ENCODE results near the gene USP13.

Gene USP13, protein sequence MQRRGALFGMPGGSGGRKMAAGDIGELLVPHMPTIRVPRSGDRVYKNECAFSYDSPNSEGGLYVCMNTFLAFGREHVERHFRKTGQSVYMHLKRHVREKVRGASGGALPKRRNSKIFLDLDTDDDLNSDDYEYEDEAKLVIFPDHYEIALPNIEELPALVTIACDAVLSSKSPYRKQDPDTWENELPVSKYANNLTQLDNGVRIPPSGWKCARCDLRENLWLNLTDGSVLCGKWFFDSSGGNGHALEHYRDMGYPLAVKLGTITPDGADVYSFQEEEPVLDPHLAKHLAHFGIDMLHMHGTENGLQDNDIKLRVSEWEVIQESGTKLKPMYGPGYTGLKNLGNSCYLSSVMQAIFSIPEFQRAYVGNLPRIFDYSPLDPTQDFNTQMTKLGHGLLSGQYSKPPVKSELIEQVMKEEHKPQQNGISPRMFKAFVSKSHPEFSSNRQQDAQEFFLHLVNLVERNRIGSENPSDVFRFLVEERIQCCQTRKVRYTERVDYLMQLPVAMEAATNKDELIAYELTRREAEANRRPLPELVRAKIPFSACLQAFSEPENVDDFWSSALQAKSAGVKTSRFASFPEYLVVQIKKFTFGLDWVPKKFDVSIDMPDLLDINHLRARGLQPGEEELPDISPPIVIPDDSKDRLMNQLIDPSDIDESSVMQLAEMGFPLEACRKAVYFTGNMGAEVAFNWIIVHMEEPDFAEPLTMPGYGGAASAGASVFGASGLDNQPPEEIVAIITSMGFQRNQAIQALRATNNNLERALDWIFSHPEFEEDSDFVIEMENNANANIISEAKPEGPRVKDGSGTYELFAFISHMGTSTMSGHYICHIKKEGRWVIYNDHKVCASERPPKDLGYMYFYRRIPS

DNA sequence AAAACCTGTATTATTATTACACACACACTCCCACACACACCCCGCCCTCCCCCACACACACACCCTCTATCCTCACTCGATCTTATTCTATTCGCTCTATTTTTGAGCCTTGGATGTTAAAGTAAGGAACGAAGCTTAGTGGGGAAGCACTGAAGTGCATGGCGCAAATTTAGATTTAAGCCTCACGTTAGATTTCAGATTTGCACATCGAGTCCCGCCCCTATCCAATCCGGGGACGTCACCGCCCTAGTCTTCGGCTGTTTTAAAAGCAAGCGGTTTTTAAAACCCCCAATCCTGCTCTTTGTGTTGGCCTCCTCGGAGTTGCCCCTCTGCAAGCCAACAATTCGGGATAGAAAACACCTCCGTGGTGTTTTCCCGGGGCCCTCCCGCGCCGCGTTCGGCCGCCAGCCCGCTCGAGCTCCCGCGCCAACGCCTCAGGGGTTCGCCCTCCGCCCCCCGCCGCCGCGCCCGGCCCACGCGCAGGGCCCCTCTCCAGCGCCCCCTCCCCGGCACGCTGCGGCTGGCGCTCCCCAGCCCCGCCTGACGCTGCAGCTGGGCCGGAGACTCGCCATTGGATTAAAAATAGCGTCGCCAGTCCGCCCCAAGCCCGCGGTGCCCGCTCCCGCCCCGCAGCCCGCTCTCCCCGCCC is at the start of gene USP13:
TSS of gene USP13 (plus strand) at position 594 of the 649 bp plus-strand sequence. CDS start 186 bp downstream, outside the sequence.
- H3K4me3 ChIP-seq (ENCODE audit: control insufficient read depth, low read depth, low read length) = peak within 1 kb of the TSS; percentile 75
- no peak for TF ChIP-seq CTCF (conservative IDR thresholded peaks at IDR 0.05; ENCODE audit: control insufficient read depth, insufficient read depth, low read depth, low read length)
- DNase-seq (ENCODE audit: low read depth) = peak; percentile 87

DNA sequence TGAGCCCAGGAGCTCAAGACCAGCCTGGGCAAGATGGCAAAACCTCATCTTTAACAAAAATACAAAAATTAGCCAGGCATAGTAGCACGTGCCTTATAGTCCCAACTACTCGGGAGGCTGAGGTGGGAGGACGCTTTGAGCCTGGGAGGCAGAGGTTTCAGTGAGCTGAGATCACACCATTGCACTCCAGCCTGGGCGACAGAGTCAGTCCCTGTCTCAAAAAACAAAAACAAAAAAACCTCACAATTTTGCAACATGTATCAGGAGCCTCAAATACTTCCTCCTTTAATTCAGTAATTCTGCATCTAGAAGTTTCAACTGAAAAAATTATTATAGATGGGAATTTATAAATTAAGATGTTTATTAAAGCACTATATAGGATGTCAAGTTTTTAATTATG is 49.5 kb upstream of the USP13 start:
- TF ChIP-seq CTCF (conservative IDR thresholded peaks at IDR 0.05; ENCODE audit: control insufficient read depth, insufficient read depth, low read depth, low read length) = no peak
- H3K4me3 ChIP-seq (ENCODE audit: control insufficient read depth, low read depth, low read length) = peak overlapping the region; percentile 68
- DNase-seq (ENCODE audit: low read depth) = no peak

DNA sequence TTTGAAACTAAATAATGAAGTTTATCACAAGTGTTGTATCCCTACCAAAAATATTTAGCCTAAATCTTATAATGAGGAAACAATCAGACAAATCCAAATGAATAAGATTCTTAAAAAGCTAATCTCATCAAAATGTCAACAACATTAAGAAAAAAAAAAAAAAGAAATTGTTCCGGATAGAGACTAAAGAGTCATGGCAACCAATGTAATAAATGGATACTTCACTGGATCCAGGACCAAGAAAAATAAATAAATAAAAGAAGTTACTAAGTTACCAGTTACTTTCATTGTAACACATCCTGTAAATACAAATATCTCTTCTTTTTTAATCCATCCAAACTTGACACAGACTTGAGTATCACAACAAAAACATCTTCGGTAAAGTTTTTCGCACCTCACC is 49.0 kb upstream of the USP13 start:
- no peak for TF ChIP-seq CTCF (conservative IDR thresholded peaks at IDR 0.05; ENCODE audit: control insufficient read depth, insufficient read depth, low read depth, low read length)
- DNase-seq (ENCODE audit: low read depth) = no peak
- H3K4me3 ChIP-seq (ENCODE audit: control insufficient read depth, low read depth, low read length) = peak overlapping the region; percentile 68

DNA sequence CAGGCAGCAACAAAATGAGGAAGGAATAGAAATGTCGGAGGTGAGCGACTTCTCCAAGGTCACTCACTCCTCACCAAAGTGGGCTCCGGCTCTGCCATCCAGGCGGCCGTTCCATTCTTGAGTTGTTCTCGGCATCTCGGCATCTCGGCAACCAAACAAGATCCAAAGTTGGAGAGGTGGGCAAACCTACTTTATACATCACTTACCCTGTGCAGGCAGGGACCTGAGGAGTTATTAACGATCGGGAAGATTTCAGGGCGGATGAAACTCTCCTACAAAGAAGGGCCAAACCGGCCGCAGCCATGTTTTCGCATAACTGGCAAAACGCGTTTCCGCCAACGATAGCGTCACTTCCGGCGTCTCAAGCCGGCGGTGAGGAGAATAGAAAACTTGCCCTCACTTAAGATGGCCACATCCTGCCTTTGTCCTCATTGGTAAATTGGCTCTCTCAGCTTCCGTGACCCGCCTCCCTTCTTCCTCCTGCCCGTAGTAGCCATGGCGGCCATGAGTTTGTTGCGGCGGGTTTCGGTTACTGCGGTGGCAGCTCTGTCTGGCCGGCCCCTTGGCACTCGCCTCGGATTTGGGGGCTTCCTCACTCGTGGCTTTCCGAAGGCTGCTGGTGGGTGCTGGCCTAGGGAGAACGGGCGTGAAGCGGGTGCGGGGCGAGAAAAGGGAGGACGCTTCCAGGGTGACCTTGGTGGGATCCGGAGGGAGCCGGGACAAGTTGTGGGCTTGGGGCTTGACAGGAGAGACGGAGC is 48.3 kb upstream of the USP13 start, which contains the start of the genes MRPL47 and NDUFB5:
TSS of gene MRPL47 (minus strand) at position 318 of the 758 bp plus-strand sequence. CDS start at position 304, 14 bp downstream.
TSS of gene NDUFB5 (plus strand) at position 474 of the 758 bp plus-strand sequence. CDS start at position 496, 22 bp downstream.
- H3K4me3 ChIP-seq (ENCODE audit: control insufficient read depth, low read depth, low read length) = peak within 1 kb of the TSS; percentile 68
- TF ChIP-seq CTCF (conservative IDR thresholded peaks at IDR 0.05; ENCODE audit: control insufficient read depth, insufficient read depth, low read depth, low read length) = no peak
- peak; percentile 97 for DNase-seq (ENCODE audit: low read depth)

GRCh38 chr3:179606534-179607085 is 46.2 kb upstream of the USP13 start:
- no peak for TF ChIP-seq CTCF (conservative IDR thresholded peaks at IDR 0.05; ENCODE audit: control insufficient read depth, insufficient read depth, low read depth, low read length)

More at GRCh38 chr3:179606534-179607085, 46.2 kb upstream of the USP13 start:
- H3K4me3 ChIP-seq (ENCODE audit: control insufficient read depth, low read depth, low read length) = no peak overlapping the region
- DNase-seq (ENCODE audit: low read depth) = no peak

Measured in fibroblast of mammary gland (primary cell).